CD4-positive, alpha-beta T cell treated with Interleukin-15 for 1 hour (primary cell): Measurements from ENCODE around the gene NMD3.
"Not testable (repeated sequence)": the region's sequence is repeated elsewhere in the genome, so short reads cannot be mapped to it uniquely, and the experiment has no call there.

Source experiments
- DNase-seq: peaks from one replicate; pipeline ENCODE4 v3.0.0-alpha.2; 2020

The NMD3 gene

DNA sequence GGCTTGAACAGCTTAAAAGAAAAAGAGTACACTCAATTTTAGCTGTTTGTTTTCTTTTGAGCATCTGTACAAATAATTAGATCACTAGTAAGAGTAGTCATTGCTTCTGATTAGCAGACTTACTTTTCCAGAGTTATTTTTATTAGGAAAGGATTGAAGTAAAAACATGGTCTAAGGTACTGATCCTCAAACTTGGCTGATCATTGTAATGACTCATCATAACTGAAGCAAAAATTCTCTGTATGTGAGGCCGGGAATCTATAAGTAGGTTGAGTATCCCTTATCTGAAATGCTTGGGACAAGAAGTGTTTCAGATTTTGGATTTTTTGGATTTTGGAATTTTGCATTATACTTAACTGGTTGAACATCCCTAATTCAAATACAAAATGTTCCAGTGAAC is 12.4 kb downstream of the NMD3 start:
- no peak for DNase-seq

DNA sequence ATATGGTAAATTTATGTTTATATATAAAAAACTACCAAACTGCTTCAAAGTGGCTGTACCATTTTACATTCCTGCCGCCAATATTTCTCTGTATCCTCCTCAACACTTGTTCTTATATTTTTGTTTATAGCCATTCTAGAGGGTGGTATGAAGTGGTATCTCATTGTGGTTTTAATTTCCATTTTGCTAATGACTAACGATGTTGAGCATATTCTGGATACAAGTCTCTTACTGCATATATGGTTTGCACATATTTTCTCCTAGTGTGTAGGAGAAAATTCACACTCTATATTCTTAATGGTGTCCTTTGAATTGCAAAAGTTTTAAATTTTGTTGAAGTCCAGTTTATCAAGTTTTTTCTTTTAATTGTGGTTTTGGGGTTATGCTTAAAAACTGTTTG is 15.1 kb downstream of the NMD3 start:
- DNase-seq, result no peak

DNA sequence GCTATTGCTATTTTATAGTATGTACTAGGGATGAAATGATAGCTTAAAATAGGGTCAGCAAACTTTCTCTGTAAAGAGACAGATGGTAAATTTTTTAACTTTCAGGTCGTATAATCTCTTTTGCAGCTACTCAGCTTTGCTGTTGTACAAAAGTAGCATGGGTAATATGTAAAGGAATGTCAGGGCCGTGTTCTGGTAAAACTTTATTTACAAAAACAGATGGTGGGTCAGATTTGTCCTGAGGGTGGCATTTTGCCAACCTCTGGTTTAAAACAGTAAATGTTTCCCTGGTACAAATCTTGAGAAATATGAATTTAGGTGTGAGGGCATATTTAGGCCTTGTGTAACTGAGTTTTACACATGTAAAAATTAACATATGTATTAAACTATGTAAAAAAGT is 18.6 kb downstream of the NMD3 start:
- DNase-seq, result no peak

DNA sequence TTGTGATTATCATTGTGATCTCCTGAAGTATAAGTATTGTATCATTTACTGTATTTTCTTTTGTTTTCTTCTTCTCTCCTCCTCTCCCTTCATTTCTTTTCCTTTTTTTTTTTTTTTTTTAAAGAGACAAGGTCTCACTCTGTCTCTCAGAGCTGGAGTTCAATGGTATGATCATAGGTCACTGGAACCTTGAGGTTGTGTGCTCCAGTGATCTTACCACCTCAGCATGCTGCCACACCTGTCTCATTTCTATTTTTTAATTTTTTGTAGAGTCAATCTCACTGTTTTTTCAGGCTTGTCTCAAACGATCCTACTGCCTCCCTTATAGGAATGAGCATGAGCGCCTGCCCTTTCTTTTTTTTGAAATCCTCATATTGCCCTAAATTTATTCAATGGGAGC is 23.4 kb downstream of the NMD3 start:
- no peak for DNase-seq

DNA sequence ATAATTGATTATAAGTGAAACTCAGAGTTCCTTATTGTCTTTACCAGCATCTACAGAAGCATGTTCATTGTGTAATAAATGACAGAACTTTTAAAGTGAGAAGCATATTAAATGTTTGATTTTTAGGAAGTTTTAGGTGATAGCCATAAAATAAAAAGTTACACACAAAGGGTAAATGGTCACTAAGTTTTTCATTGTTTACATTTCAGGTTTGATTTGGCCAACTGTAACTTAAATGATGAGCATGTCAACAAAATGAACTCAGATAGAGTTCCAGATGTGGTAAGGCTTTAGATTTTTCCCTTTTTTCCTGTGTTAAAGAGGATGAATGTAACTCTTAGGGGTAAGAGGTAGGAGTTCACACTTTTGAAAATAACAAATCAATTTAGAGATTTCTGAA is 25.9 kb downstream of the NMD3 start:
- DNase-seq, result no peak

DNA sequence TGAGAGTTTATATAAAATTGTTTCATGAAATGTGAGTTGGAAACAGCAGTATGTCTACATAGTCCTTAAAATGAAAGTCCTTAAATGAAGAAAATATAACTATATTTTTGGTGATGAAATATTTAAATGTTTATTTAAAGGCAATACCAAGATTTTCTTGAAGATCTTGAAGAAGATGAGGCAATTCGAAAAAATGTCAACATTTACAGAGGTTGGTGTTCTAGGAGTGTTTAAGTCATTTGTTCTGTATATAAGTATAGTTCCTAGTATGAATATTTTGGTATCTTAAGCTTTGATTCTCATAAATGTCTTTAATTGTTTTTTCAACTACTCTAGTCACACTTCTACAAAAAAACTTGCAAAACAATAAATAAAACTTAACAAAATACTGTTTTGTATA is 29.0 kb downstream of the NMD3 start:
- DNase-seq, result no peak

DNA sequence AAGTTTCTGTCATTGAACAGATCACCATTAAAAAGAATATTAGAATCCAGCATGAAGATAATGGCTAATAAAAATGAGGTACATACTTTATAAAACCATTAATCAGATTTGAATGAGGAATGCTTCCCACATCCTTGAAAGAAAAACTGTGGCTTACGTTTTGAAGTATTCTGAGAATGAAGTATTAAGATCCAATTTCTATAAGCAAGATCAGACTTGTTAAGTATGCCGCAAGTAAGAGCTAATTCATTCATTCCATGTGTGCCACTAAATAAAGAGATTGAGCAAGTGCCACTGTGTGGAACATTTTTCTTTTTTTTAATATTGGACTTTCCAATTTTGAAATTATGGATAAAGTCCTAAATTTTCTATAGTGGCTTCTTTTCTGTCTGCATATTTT is 30.6 kb downstream of the NMD3 start:
- no peak for DNase-seq

DNA sequence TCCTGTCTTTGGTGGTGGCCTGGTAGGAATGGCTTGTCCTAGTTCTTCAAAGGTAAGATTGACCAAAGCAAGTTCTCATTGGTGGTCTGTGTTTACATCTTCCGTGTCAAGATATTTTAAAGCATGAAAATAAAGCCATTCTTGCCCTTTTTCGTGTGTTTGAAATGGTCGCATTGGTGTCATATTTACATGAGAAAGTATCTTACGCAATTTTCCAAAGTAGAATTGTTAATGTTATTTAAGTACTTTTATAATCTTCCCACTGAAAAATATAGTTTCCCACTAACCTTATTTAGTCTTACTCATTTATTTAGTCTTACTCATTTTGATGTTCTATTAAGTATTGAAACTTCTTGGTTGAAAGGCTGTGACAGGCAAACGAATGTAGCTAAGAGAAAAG is 31.0 kb downstream of the NMD3 start:
- DNase-seq, result no peak

DNA sequence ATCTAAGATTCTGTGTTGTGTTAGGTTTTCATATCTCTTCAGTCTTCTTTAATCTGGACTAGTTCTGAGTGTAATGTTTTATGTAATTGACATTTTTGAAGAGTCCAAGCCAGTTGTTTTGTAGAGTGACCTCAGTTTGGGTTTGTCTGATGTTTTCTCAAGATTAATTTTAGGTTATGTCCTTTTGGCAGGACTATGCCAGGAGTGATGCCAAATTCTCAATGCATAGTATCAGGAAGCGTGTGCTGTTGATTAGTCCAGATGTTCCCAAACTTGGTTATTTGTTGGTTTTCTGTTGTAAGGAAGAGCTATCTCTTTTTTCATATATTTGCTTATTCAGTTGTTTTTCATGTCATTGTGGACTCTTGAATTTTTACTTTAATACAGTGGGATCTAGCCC is 32.6 kb downstream of the NMD3 start:
- no peak for DNase-seq

DNA sequence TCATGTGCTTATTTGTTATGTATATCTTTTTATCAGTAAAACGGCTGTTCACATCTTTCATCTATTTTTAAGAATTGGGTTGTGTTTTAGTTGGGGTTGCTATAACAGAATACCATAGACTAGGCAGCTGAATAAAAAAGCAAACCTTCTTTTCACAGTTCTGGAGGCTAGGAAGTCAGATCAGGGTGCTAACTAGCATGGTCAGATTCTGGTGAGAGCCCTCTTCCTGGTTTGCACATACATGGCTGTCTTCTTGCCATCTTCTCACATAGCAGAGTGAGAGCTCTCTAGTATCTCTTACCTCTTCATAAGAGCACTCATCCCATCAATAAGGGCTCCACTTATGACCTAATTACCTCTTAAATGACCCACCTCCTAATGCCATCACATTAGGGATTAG is 33.8 kb downstream of the NMD3 start:
- no peak for DNase-seq

DNA sequence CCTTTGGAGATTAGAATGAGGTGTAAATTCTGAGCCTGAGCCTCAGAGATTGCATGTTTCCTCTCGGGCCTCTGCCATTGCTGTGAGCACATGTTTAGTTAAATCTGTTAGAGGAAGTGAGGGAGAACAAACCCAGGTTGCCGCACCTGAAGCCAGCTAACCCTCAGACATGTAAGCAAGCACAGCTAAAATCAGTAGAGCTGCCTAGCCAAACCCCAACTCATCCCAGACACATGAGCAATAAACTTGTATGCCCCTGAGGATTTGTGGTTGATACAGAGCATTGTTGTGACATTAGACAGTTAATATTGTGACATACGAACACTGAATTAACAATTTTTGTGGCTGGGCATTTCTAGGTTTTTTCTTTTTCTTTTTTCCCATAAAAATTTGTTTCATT is 41.9 kb downstream of the NMD3 start:
- no peak for DNase-seq

DNA sequence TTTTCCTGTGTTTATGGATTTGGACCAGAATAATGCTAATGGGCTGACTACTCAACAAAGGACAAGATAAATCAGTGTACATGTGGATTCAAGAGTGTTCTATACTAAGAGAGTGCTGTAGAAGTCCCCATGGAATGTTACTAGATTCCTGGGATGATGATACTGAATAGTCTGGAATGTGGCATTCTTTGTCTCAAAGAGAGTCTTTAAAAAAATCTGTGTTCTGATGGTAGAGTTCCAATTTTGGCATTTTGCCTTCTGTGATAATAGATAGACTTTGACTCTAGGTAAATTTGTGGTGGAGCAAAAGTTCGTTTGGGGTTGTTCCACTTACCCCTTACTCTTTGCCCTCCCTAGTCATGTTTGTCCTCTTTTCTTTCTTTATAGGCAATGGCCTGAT is 43.7 kb downstream of the NMD3 start:
- no peak for DNase-seq

DNA sequence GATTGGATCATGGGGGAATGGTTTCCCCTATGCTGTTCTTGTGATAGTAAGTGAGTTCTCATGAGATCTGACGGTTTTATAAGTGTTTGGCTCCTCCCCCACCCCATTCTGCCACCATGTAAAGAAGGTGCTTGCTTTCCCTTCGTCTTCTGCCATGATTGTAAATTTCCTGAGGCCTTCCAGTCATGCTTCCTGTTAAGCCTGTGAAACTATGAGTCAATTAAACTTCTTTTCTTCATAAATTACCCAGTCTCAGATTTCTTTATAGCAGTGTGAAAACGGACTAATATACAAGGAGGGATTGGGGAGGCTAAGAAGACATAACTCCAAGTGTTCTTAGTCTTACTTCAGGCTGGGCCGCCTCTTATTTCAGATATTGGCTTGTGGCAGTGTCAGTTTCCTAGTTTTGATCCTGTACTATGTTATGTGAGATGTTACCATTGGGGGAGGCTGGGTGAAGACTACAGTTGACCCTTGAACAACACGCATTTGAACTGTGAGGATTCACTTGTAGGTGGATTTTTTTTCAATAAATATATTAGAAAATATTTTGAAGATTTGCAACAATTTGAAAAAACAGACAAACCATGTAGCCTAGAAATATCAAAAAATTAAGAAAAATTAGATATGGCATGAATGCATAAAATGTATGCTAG is 44.9 kb downstream of the NMD3 start:
- DNase-seq, result no peak

DNA sequence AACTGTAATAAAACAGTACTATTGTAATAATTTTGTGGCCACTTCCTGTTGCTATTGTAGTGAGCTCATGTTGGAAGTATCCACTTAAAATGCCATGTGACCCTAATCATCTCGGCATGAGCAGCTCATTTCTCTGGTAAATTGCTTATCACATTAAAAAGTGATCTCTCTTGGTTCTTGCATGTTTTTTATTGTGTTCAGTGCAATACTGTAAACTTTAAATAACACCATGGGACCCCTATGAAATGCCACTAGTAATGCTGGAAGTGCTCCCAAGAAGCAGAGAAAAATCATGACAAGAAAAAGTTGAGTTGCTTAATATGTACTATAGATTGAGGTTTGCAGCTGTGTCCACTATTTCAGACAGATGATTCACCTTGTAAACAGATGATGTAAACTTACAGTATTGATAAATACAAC is 45.6 kb downstream of the NMD3 start:
- DNase-seq, result no peak

DNA sequence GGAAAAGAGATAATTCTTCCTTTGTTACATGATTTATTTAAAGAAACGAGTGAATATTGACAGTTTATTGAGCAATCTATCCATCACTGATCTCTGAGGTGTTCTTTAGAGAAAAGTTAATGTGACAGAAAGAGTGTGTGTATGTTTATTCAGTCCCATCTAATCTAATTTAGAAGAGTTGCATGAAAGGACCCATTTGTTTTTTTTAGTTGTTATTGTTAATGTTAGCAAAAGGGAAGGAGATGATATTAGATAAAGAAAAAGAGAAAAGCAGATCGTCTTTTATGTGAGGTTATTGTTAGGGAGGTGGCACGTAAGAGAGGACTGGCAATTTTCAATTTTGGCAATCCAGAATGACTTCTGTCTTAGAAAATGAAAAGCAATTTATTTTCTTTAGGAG is 46.5 kb downstream of the NMD3 start:
- DNase-seq, result no peak

DNA sequence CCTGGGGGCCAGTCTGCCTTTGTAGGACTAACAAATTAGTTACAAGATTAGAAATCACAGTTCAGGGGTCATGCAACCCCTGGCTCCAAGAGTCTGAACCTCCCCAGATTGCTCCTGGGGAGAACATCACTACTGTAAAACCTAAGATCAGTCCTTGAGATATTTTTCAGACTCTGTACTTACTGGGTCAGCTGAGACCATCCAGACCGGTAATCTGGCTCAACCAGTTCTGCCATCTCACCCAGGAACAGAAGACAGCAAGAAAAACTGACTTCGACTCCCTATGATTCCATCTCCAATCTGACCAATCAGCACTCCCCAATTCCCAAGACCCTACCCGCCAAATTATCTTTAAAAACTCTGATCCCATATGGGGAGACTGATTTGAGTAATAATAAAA is 47.5 kb downstream of the NMD3 start:
- no peak for DNase-seq

DNA sequence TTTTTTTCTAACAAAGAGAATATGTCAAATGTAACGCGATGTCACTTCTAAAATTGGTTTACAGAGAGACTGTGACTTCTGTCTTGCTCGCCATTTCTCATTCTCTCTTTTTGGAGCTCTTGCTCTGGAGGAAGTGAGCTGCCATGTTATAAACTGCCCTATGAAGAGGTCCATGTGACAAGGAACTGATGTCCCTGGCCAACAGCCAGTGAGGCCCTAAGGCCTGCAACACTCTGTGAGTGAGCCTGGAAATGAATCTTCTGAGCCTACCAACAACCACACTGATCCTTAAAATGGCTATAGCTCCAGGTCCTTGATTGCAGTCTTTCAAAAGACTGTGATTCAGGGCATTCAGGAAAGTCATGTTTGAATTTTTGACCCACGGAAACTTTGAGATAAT is 49.9 kb downstream of the NMD3 start:
- no peak for DNase-seq

DNA sequence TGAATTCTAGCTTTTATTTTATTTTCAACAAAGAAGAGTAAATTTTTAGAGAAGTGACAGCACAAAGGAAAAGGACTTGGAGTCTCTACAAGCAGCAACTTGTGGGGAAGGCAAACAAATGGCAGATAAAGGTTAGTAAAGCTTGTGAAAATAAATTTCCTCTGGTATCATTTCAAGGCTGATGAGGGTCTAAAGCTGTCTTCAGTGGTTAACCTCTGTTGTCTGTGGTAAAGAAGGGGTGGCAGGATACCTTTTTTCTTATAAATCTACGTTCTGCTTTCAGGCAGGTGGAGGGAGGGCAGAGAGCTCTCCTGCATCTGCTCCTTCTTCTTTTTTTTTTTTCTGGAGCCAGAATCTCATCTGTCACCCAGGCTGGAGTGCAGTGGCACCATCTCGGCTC is 50.5 kb downstream of the NMD3 start:
- DNase-seq, result no peak

DNA sequence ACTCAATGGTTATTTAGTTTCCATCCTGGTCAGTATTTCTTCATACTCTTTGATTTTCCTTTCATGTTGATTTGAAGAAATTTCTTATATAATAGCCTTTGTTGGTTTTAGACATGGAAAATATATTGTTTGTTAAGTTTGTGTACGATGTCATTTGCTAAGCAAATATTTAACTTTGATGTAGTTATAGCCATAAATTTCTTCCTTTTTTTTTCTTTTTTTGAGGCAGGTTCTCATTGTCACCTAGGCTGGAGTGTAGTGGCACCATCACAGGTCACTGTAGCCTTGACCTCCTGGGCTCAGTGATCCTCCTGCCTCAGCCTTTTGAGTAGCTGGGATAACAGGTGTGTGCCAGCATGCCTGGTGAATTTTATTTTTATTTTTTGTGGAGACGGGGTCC is 51.4 kb downstream of the NMD3 start:
- no peak for DNase-seq

DNA sequence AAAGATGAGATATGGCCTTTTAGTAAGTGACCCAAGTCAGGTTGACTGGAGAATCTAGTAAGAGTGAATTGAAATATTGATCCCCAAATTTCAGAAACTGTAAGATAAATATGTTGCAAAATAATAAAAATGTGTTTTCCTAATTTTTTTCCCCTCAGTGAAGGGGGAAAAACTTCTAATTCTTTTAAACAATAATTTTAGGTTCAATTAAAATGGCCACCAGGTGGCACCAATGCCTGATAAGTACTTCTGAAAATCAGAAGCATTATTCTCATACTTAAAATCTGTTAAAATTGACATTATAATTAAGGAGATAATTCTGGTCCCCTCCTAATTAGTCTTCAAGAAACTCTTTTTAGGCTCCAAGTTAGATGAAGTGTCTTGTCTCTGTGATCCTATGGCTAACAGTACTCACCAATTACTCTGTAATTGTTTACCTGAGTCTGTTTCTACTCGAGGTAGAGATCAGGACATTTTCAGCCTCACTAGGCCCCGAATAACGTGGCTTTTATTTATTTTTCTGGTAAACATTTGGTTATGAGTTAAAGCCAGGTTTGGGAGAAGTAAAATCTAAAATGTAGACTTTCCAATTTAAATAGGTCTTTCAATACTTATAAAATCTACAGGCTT is 52.6 kb downstream of the NMD3 start:
- no peak for DNase-seq

DNA sequence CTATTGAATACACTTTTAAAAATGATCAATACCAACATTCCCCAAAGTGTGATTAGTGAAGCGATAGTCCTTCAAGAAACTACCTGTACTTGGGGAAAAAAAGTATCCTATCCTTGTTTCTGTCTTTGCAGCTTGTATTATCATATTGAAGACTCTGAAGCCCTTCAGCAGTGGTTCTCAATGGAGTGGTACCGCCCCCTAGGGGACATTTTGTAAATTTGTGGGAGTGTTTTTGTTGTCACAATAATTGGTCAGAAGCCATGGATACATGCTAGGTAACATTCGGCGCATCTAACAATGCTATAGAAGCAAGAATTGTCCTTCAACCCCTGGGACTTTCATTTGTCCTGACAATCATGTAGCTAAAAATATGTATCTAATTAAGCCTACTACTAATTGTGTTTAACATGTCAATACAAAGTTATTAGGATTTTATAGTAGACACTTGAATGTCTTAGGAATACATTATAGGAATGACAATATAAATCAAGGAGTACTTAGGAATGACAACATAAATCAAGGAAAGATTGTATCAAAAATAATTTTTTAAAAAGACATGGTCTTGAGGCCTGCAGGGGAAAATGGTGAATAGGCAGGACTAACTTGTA is 53.7 kb downstream of the NMD3 start:
- peak; percentile 38 for DNase-seq

DNA sequence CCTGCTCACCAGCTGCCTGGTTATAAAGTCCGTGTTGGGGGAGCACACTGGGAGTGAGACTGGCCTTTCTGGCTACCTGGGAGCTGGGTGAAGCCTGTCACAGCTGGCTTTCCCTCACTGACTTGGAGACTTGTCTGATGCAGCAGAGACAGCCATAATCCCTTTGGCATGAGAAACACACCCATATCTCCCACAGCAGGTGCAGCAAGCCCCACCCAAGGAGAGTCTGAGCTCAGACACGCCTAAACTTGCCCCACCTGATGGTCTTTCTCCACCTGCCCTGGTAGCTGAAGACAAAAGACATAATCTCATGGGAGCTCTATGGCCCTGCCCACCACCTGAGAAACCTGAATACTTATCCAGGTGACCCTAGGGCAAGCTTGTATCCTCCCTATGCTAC is 54.8 kb downstream of the NMD3 start:
- no peak for DNase-seq

DNA sequence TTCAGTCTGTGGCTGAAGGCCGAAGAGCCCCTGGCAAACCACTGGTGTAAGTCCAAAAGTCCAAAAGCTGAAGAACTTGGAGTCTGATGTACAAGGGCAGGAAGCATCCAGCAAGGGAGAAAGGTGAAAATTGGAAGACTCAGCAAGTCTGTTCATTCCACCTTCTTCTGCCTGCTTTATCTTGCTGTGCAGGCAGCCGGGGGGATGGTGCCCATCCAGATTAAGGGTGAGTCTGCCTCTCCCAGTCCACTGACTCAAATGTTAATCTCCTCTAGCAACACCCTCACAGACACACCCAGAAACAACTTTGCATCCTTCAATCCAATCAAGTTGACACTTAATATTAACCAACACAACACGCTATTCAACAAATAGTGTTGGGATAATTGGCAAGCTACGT is 61.3 kb downstream of the NMD3 start:
- DNase-seq, result not testable (repeated sequence)

DNA sequence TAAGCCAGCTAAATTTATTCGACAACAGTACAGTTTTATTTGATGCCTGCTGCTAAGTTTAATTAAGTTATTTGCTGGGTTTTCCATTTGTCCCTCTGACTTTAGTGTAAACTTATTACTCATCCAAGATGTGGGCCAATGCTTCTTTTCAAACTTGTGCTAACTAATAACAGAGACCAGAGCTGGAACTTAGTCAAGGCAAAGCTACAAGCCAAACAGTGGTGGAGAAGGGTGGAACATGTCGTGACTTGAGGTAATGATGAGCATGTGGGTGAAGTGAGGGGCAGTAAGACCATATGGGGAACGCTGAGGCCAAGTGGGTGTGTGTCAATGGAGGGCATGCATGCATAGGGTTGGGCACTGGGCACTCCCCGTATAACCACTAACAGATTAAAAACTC is 63.9 kb downstream of the NMD3 start:
- DNase-seq, result no peak

DNA sequence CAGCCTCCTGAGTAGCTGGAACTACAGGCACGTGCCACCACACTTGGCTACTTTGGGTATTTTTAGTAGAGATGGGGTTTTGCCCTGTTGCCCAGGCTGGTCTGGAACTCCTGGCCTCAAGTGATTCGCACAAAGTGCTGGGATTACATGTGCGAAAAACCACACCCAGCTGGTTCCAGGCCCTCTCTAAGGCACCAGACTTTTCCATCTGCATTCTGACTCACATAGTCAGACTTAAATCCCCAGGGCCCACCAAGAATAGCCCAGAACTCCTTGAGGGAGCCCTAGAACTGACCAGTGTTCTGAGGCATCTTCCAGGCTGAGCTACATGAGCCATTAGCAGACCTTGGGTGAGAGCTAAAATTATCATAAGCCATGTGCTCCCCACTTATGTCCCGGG is 68.1 kb downstream of the NMD3 start:
- DNase-seq, result no peak
